Kidney capillary endothelial cell (primary cell): ENCODE data around the gene FRYL.
"Not testable (repeated sequence)": the region's sequence is repeated elsewhere in the genome, so short reads cannot be mapped to it uniquely, and the experiment has no call there.

Source experiments
- DNase-seq: peaks from one replicate; pipeline ENCODE4 v3.0.0-alpha.2; 2018; ENCODE audit warnings: low spot score

FRYL gene

GRCh38 chr4:48779998-48780864 is at the start of gene FRYL:
Gene FRYL (minus strand): TSS chr4:48780279. CDS start chr4:48634410, 145,869 bp downstream.
- peak; percentile 100 for DNase-seq

- DNase-seq = no peak
Observed at GRCh38 chr4:48827622-48828021, 47.5 kb upstream of the FRYL start.

GRCh38 chr4:48821431-48821830 is 41.4 kb upstream of the FRYL start:
- not testable (repeated sequence) for DNase-seq

GRCh38 chr4:48816971-48817370 is 36.9 kb upstream of the FRYL start:
- DNase-seq = no peak

GRCh38 chr4:48816297-48816696 is 36.2 kb upstream of the FRYL start:
- not testable (repeated sequence) for DNase-seq

- DNase-seq = no peak
Observed at GRCh38 chr4:48815483-48815882, 35.4 kb upstream of the FRYL start.

- DNase-seq = no peak
Observed at GRCh38 chr4:48813964-48814363, 33.9 kb upstream of the FRYL start.

GRCh38 chr4:48812866-48813265 is 32.8 kb upstream of the FRYL start:
- no peak for DNase-seq

- DNase-seq = no peak
Observed at GRCh38 chr4:48804584-48805301, 24.7 kb upstream of the FRYL start.

- no peak for DNase-seq
Observed at GRCh38 chr4:48801016-48801715, 21.1 kb upstream of the FRYL start.

GRCh38 chr4:48800155-48800554 is 20.1 kb upstream of the FRYL start:
- not testable (repeated sequence) for DNase-seq

- DNase-seq = peak; percentile 5
Observed at GRCh38 chr4:48799157-48799556, 19.1 kb upstream of the FRYL start.

GRCh38 chr4:48798117-48798516 is 18.0 kb upstream of the FRYL start:
- no peak for DNase-seq

GRCh38 chr4:48796927-48797679 is 17.0 kb upstream of the FRYL start:
- DNase-seq = no peak

GRCh38 chr4:48796191-48796926 is 16.3 kb upstream of the FRYL start:
- DNase-seq = no peak

GRCh38 chr4:48795108-48795507 is 15.0 kb upstream of the FRYL start:
- no peak for DNase-seq

GRCh38 chr4:48792348-48793006 is 12.4 kb upstream of the FRYL start:
- DNase-seq = no peak

GRCh38 chr4:48791313-48791712 is 11.2 kb upstream of the FRYL start:
- no peak for DNase-seq

GRCh38 chr4:48790561-48790960 is 10.5 kb upstream of the FRYL start:
- no peak for DNase-seq

- no peak for DNase-seq
Observed at GRCh38 chr4:48787056-48787455, 7.0 kb upstream of the FRYL start.

- DNase-seq = no peak
Observed at GRCh38 chr4:48786549-48786948, 6.5 kb upstream of the FRYL start.
